ENCODE measurements around the gene LYST.
A peak's percentile ranks its signal among the peaks of the same experiment; 100 is the strongest.

Gene LYST

DNA sequence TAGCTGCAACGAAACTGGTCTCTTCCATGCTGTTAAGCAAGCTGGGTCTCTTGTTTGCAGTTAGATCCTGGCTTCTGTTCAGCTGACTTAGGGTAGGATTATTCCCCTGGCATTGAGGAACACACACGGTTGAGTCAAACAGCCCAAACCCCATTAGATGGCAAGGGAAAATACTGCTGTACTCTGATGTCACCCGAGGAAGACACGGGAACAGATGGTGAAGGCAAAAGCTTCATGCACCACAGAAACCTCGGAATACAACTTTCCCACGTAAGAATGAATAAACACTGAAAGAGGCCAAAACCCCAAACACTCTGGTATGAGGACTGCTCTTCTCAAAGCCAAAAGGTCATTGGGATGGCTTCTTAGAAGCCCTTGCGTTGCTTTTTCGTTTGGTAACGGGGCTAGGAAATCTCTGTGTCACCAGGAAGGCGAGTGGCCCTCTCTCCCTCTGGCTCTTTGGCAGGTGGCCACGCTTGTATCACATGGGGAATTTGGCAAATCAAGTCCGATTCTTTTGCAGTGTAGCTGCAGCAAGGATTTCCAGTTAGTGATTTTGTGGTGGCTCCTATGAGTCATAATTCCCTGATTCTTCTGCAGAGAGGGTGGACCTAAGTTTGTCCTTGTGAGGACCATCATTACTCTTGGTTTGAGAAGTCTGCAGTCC lies 16.7 kb upstream of the LYST start:
- peak; percentile 100 for DNase-seq (ENCODE audit: low read depth)

DNA sequence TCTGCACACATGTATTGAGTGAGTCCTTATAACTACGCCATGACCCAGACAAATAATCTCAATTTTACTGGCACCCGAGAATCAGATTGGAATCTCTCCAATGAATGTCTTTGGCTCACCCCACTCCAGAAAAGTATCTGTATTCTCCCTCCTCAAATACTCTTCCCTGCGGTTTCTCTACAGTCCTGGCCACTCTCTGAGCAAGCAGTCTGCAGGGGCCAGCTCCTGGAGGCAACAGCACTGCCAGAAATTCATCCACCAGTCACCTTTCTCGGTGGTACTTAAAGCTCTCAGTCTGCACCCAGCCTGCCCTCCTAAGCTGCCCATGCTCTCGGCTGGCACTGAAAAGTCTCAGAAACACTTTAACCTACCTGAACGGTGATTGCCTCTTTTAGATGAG lies 16.1 kb upstream of the LYST start:
- DNase-seq (ENCODE audit: low read depth): peak; percentile 30

DNA sequence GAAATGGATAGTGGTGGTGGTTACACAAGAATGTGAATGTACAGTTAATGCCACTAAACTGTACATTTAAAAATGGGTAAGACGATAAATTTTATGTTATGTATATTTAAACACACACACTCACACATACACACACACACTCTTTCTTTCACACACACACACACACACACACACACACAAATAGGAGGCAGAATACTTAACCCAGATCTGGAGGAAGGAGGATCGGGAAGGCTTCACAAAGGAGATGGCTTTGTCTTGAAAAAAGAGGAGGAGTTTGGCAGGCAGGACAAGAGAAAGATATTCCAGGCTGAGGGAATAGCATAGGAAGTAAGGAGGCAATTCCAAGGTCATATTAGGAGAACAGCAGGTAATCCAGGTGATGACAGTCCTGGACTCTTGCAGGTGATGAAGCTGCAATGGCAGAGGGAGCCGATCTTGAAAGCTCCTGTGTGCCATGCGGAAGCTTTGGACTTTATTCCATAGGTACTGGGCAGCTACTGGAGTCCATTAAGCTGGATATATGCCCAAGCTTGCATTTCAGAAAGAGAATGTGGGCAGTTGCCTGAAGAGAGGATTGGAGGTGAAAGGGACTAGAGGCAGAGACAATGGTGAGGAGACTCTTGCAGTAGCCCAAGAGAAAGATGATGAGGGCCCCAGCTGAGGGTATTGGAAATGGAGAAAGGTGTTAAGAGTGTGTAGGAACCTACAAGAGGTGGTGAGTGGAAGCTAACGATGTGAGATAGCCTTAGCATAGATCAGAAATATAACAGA lies 15.4 kb upstream of the LYST start:
- no peak for DNase-seq (ENCODE audit: low read depth)

DNA sequence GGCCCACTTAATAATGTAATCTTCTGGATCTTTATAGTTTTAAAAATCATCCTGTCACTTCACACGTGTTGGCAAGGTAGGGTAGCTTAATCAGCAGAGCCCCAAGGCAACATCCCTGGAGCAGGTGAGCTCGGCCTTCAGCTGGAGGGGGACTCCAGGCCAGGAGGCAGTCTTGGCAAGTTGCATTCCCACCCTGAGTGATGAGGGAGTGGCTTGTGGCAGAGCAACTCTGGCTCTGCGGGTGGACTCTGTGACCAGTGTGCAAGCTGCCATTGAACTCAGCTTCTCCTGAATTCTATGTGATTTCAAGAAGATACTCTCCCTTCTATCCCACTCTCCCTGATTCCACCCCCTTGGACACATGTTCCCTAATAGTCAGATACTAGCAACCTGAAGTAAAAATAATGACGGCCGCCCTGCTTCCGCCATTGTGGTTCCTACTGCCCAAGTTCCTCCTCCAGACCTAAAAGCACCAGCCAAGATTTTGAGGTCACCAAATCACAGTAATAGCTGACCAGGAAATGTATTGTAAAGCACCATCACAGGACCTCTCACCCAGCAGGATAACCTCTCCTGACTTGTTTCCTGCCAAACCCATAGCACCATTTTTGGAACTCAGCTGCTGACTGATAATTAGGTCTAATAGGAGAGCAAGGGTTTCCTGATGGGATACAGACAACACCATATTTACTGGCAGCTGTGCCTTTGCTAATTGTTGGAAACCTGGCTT lies 11.5 kb upstream of the LYST start:
- DNase-seq (ENCODE audit: low read depth): no peak

DNA sequence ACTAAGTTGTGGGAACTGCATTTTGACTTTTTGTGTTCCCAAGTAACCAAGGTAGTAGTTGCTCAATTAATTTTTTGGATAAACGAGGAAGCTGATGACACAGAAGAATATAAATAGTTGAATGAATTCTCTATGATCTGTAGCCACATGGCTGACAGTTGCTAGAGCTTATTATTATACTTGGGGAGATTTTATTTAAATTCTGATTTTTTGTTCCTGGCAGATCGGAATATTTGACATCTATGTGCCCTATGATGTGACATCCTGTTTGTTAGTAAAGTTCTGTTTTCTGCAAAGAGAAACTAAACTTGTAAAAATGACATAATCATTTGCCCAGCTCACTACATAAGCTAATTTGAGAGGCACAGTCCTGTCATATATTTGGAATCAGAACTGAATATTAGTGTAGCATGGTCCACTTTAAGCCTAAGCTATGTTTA lies 9.7 kb upstream of the LYST start:
- no peak for DNase-seq (ENCODE audit: low read depth)

DNA sequence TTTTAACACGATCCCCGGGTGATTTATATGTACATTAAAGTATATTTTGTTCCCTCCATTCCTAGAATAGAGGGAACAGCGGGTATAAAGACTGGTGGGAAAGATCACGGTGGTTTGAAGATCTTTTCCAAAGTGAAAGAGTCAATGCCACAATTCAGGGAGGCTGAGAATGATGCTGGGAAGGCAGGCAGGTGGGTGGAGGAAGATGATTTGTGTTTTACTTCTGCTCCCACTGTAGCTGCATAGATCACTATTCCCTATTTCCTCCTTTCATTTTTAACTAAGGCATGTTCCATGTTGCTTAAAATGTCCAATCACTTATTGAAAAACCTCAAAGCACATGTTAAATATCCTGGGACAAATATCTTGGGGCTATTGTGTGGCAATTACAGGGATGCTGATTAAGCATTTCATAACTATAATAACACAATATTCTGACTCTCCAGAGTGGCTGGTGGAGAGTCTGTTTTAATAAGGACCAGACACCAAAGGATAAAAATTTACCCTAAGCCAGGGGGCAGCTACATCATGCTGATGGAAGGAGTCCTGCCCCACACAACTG lies 8.4 kb upstream of the LYST start:
- no peak for DNase-seq (ENCODE audit: low read depth)

DNA sequence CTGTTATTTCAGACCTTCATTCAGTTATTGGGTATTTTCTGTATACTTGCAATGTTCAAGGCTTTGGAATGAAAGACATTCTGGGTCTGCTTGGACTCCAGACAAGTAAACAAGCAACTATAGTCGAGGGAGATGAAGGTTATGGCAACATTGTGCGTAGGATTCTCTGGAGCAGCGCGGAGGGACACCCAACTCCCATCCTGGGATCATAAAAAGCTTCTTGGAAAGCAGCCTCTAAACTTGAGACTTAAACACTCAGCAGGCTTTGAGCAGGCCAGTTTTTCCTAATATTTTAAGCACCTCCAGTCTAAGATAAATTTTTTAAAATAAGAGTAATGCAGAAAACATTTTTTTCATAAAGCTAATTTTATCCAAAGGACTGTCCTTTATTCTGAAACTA lies 7.6 kb upstream of the LYST start:
- no peak for DNase-seq (ENCODE audit: low read depth)

DNA sequence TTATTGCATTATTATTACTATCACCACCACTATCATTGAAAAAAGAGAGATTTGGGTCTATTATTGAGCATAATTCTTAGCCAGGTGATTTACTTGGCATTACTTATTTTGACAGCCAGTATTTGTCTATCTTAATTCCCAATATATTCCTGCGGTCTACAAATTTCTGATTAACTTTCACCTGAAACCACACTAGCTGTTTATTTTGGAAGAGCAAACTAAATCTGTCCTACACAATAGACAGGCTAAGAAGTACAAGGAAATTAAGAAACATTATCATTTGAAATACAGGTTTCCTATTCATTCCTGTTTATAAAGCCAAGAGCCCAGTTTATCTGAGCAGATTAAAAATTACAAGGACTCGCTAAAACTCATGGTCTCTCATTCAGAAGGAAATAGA lies 6.9 kb upstream of the LYST start:
- DNase-seq (ENCODE audit: low read depth): no peak

DNA sequence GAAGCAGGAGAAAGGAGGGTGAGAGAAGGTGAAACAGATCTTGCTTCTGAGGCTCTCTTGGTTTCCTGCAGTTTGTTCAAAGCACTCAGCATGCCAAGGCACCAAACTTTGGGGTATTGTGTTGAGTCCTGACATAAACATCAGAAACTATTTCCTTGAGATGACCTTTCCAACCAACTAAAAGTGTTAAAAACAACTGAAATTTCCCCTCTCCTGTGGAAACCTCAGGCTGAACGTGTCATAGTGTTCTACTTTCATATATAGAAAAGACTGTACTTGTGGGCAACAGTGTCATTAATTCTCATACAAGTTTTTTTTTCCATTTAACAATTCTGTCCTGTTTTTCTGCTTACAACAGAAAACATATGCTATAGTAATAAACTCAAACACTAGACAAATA lies 6.3 kb upstream of the LYST start:
- DNase-seq (ENCODE audit: low read depth): no peak

DNA sequence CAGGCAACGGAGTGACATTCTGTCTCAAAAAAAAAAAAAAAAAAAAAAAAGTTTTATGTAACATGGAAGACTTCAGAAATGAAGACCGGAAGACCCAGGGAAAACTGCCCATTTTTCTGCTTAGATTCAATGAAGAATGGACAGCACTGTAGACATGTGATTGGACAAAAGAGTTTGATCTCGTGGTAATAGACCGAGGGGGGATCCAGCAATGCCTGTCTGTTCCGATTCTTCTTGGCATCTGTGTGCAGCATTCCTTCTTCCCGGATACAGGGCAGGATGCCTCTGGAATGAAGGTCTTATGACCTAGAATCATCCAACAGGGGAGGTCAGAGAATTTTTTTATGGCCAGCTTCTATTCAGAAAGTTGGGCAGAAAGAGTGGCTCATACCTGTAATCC lies 5.6 kb upstream of the LYST start:
- no peak for DNase-seq (ENCODE audit: low read depth)

DNA sequence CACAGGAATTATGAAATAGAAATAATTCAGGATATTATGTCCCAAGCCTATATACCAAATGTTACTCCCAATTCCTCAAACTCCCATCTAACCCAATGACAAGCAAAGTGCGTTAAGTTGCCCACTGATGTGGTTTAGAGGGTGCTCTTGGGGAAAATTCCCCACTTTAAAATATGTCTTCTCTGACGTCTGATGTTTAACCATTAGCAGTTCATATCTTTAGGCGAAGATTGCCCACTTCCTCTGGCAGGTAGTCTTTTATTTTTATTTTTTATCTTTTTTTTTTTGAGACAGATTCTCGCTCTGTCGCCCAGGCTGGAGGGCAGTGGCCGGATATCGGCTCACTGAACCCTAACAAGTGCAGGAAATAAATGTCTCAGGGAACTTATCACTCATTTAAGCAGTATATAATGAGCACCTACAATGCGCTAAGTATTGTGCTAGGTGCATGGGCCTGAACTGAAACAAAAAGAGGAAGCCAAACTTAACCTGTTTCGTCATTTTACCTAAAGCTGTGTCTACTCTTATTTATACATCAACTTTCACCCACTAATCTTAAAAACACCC lies 1.3 kb upstream of the LYST start:
- DNase-seq (ENCODE audit: low read depth): no peak

DNA sequence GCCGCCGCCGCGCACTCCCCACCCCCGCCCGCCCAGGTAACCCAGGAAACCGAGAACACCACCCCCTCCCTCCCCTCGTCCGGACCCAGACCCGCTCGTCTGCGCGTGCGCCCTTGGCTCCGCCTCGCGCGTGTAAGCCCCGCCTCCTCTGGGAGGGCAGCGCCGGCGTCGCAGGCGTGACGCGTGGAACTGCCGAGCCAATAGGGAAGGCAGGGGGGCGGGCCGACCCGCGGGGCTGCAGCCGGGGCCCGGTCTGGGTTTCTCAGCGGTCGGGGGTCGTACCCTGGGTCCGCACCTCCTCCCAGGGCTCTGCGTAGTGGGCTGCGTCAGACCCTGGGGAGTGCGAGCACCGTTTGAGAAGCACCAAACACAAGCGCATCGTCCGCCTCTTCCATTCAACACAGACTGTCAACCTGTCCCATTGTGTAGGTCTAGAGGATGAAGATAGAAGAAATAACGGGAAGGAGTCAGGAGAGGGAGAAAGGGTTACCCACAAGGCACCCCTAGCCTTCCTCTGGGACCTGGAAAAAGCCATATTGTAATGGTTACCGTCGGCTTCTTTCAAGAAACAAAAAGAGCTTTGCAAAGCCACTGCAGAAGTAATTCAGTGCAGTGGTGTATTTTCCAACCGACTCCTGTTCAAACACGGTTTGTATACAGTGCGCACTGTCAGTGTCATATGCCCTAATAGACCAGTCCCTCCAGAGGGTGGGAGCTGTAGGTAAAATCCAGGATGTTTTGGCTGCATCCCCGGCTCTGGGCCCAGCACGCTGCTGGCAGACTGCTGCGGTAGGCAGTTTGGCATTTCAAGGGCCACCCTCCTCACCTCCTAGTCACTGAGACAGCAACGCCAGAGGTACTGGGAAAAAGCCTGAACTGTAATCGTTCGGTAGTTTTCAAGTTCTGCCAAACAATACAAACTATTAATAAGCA lies 473 bp upstream of the LYST start:
- peak; percentile 91 for DNase-seq (ENCODE audit: low read depth)

DNA sequence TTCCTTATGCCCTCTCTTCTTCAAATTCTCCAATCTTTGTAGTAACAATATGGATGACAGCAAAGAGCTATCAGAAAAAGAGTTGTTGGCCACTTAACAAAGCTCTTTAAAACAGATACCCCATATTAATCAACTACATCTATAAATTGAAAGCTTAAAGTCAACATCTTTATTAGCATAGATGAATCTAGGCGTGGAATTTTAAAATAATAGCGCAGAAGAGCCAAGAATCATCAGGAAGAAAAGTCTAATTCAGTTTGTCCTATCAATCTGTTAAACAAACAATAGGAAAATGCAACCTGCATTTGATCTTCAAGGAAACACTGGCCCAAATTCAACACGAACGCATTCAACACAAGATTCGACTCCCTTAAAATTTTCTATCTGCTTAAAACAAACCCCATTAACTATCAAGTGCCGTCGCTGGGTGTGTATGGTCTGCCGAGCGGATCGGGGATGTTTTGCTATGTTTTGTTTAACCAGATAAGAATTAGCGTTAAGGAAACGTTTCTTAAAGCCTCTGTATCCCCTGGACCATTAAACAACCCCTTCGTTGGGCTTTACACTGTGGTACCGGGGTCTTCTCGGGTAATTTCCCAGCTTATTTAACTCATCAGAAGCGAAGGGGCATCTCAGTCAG lies 1.0 kb downstream of the LYST start:
- no peak for DNase-seq (ENCODE audit: low read depth)

DNA sequence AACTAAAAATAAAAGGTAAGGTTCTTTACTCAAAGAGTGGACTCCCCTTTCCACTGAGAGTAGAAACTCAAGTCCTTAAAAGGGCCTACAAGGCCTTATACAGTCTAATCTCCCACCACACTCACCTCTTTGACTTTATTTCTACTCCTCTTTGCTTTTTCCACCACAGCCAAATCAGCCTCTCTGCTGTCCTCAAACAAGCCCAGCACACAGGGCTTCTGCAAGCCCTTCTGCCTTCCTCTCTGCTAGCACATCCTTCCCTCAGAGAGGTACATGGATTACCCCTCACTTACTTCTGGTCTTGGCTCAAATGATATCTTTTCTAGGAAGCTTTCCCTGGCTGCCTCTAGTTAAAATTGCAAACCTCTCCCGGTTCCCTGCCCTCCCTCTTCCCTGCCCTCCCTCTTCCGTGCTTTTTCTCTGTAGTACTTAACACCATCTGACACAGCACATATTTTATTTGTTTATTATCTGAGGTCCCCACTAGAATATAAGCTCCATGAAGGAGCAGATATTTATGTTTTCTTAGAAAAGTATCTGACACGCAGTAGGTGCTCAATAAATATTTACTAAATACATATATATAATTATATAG lies 1.7 kb downstream of the LYST start:
- peak; percentile 43 for DNase-seq (ENCODE audit: low read depth)

DNA sequence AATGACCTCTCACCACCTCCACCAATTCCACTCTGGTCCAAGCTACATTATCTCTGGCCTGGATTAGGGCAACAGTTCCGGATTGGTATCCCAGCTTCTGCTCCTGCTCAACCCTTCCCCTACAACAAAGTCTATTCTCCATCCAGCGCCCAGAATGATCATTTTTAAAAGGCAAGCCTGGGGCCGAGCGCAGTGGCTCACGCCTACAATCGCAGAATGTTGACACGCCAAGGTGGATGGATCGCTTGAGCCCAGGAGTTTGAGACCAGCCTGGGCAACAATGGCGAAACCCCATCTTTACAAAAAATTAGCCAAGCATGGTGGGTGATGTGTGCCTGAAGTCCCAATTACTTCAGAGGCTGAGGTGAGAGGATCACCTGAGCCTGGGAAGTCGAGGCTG lies 2.2 kb downstream of the LYST start:
- DNase-seq (ENCODE audit: low read depth): no peak

DNA sequence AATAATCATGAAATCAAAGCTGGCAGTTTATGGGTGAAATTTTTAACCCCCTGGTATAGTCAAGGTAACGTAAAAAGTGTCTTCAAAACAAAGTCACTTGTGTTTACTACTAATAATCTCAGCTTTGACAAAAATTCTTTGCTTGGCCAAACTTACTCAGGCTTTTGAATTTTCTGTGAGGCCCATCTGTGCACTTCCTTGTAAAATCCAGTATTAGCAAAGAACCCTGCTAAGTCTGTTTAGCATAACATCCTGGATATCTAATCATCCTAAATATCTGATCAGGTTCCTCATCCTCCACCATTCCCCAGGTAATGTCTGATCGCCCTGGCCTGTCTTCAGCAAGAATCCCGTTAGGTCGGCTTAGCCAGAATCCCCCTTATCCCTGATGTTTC lies 3.0 kb downstream of the LYST start:
- no peak for DNase-seq (ENCODE audit: low read depth)

DNA sequence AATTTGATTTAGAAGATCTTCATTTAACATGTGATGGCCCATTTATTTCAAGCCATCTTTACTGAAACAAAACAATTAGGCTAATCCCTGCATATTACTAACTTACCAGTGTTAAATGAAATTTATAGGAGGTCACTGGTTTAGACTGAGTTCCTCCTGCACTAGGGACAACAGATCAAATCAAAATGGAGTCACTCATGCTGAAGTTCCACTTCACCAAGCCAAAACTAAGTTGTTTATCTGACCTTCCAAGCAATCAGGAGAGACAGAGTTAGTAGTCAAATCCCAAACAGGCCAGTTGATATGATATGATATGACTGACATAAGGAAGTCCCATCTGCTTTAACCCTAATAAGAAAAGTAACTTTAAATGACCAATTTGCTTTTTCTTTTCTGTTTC lies 4.8 kb downstream of the LYST start:
- no peak for DNase-seq (ENCODE audit: low read depth)

DNA sequence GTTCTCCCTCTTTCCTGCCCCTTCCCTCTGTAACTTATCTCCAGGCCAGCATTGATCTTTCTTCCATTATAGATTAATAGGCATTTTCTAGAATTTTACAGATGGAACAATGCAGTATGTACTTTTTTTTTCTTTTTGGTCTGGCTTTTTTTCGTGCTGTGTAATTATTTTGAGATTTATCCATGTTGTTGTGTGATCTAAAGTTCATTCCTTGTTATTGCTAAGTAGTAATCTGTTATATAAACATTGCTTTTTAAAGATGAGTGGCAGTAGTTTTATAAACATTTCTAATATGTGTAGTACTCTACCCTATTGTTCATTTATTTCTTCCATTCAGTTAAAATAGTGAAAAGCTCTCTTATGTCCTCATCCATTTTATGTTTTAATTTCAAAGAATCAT lies 5.9 kb downstream of the LYST start:
- DNase-seq (ENCODE audit: low read depth): no peak

DNA sequence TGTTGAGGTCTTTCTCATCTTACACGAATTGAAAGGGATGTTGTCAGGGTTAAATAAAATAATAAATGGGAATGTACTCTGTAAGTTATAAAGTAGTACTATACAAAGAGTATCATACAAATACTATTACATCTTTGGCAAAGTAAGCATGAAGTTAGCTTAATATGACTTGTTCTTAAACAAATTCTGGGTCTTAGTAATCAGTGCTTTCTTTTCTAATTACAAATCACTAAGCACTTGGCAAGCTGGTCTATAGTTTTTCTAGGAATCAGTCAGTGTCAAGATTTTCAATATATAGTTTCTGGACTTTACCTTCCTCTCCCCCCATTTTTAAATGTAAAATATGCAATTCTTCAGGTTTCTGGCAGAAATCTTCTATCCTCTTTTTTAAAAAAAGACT lies 6.9 kb downstream of the LYST start:
- DNase-seq (ENCODE audit: low read depth): no peak

DNA sequence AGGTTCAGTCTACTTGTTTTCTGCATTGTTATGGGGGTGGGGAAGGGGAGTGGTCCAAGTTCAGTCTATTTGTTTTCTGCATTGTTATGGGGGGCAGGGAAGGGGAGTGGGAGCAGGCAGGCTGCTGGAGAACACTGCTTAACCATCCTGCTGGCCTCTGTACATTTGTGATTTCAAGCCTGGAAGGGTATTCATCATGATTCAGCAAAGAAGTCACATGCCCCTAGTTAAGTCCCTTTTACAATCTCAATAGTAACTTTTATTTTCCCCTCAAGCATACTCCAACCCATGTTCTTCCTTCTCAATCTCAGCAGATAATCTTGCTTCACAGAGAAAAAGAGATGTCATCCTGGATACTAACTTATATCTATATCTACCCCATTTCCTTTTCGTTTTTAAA lies 7.9 kb downstream of the LYST start:
- DNase-seq (ENCODE audit: low read depth): peak; percentile 4

DNA sequence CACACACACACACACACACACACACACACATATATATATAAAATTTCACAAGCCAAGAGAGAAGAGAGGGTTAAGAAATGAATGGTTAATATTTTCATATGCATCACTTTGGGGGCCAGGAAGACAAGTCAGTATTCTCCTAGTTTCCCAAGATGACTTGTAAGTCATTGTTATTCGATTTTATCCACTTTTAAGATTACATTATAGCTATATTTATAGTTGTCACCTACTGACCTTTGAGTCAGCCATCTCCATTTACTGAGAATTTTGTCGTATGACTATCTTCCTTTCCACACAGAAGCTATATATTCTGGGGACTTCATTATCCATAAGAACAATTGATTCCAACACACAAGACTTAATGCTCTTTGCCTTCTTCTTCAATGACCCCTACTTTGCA lies 8.9 kb downstream of the LYST start:
- no peak for DNase-seq (ENCODE audit: low read depth)

All from EH (cell line).